ENCODE results near the gene MEFV.

DNA sequence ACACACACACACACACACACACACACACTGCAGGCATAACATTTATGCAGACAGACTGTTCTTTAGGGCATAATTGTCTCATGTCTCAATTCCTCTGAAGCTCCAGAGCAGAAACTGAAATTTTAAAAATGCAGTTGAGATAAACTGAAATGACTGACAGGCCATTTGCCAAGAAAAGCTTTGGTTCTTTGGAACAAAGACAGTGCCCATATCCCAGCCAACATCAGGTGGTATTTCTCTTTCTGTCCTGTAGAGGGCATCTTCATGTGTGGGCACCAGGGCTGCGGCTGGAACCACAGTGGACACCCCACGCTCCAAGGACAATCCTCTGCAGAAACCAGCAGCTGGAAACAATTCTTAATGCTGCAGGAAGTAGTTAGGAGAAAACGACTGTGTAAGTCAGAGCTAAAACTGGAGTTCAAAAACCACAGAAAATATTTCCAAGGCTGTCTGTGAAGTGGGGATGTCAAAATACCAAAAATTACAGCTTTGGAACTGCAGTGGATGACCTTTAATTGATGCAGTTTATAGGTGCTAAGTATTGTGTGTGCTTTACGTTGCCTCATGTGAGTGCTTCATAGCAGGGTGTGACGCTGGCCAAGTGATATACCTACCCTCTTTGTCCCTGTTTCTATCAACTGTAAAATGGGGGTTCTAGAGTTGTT is 10.6 kb upstream of the MEFV start:
- TF ChIP-seq POLR2A (IDR thresholded peaks at IDR 0.05), result no peak
- TF ChIP-seq, protein P1, sequence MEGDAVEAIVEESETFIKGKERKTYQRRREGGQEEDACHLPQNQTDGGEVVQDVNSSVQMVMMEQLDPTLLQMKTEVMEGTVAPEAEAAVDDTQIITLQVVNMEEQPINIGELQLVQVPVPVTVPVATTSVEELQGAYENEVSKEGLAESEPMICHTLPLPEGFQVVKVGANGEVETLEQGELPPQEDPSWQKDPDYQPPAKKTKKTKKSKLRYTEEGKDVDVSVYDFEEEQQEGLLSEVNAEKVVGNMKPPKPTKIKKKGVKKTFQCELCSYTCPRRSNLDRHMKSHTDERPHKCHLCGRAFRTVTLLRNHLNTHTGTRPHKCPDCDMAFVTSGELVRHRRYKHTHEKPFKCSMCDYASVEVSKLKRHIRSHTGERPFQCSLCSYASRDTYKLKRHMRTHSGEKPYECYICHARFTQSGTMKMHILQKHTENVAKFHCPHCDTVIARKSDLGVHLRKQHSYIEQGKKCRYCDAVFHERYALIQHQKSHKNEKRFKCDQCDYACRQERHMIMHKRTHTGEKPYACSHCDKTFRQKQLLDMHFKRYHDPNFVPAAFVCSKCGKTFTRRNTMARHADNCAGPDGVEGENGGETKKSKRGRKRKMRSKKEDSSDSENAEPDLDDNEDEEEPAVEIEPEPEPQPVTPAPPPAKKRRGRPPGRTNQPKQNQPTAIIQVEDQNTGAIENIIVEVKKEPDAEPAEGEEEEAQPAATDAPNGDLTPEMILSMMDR (IDR thresholded peaks at IDR 0.05), result no peak

Data from lower leg skin (tissue), 3 donors.